Hematopoietic multipotent progenitor cell treated with erythropoietin and hydrocortisone succinate and interleukin-3 and kit ligand, for 17 days (in vitro differentiated cells): ENCODE measurements around the gene WWC1.

Source experiments
- DNase-seq: peaks from one replicate; pipeline ENCODE4 v3.0.0-alpha.2; 2015; ENCODE audit warnings: low spot score

Gene WWC1

GRCh38 chr5:168446983-168447619 lies 155.7 kb downstream of the WWC1 start:
- no peak for DNase-seq

GRCh38 chr5:168447808-168448207 lies 156.4 kb downstream of the WWC1 start:
- DNase-seq, result no peak

GRCh38 chr5:168449166-168449565 lies 157.7 kb downstream of the WWC1 start:
- no peak for DNase-seq

GRCh38 chr5:168451565-168451964 lies 160.1 kb downstream of the WWC1 start:
- DNase-seq, result no peak

- no peak for DNase-seq
Measured at GRCh38 chr5:168455201-168455600, 163.8 kb downstream of the WWC1 start.

GRCh38 chr5:168457542-168457941 lies 166.1 kb downstream of the WWC1 start:
- no peak for DNase-seq

GRCh38 chr5:168460606-168461005 lies 169.2 kb downstream of the WWC1 start:
- DNase-seq, result no peak

GRCh38 chr5:168463081-168463480 lies 171.6 kb downstream of the WWC1 start:
- DNase-seq, result no peak

- no peak for DNase-seq
Measured at GRCh38 chr5:168464214-168464613, 172.8 kb downstream of the WWC1 start.

GRCh38 chr5:168464641-168465040 lies 173.2 kb downstream of the WWC1 start:
- DNase-seq, result no peak

- DNase-seq, result no peak
Measured at GRCh38 chr5:168467755-168468330, 176.4 kb downstream of the WWC1 start.

GRCh38 chr5:168468836-168469235 lies 177.4 kb downstream of the WWC1 start:
- no peak for DNase-seq

- DNase-seq, result no peak
Measured at GRCh38 chr5:168469816-168470215, 178.4 kb downstream of the WWC1 start.

GRCh38 chr5:168471785-168472184 lies 180.3 kb downstream of the WWC1 start:
- DNase-seq, result no peak

GRCh38 chr5:168472329-168472728 lies 180.9 kb downstream of the WWC1 start:
- DNase-seq, result no peak

- no peak for DNase-seq
Measured at GRCh38 chr5:168474319-168474718, 182.9 kb downstream of the WWC1 start.

GRCh38 chr5:168477060-168477459 lies 185.6 kb downstream of the WWC1 start:
- DNase-seq, result no peak

GRCh38 chr5:168479166-168479565 lies 187.7 kb downstream of the WWC1 start:
- no peak for DNase-seq

GRCh38 chr5:168480601-168481000 lies 189.2 kb downstream of the WWC1 start:
- no peak for DNase-seq

- no peak for DNase-seq
Measured at GRCh38 chr5:168481330-168481788, 189.9 kb downstream of the WWC1 start.

GRCh38 chr5:168482361-168482760 lies 190.9 kb downstream of the WWC1 start:
- DNase-seq, result no peak

GRCh38 chr5:168486136-168486879 lies 194.9 kb downstream of the WWC1 start, which contains the start of gene RARS1:
TSS of gene RARS1 (plus strand) at chr5:168486471. CDS start at chr5:168486499, 28 bp downstream.
- peak; percentile 93 for DNase-seq

GRCh38 chr5:168489059-168489458 lies 197.6 kb downstream of the WWC1 start:
- DNase-seq, result no peak
